ENCODE measurements around the gene ABHD14A.
"Not testable (repeated sequence)": the region's sequence is repeated elsewhere in the genome, so short reads cannot be mapped to it uniquely, and the experiment has no call there.

ABHD14A gene

GRCh38 chr3:51993657-51994056, 18.8 kb downstream of the ABHD14A start:
- not testable (repeated sequence) for FAIRE-seq; DNase-seq (ENCODE audit: low spot score)

- no peak for FAIRE-seq
- no peak for DNase-seq (ENCODE audit: low spot score)
Measured at GRCh38 chr3:51994530-51994929, 19.7 kb downstream of the ABHD14A start.

GRCh38 chr3:51995346-51996163, 20.7 kb downstream of the ABHD14A start, which contains the start of gene RPL29:
RPL29 (minus strand) TSS chr3:51995895; CDS start chr3:51995461, 434 bp downstream.
- no peak for FAIRE-seq
- DNase-seq (ENCODE audit: low spot score): peak; percentile 92

GRCh38 chr3:51997172-51997571, 22.3 kb downstream of the ABHD14A start:
- FAIRE-seq (no peak), DNase-seq (ENCODE audit: low spot score) (no peak)

GRCh38 chr3:51997935-51998596, 23.2 kb downstream of the ABHD14A start:
- FAIRE-seq (peak; percentile 90), DNase-seq (ENCODE audit: low spot score) (peak; percentile 87)

GRCh38 chr3:51998774-51999173, 23.9 kb downstream of the ABHD14A start:
- DNase-seq (ENCODE audit: low spot score) (no peak), FAIRE-seq (peak; percentile 30)

- DNase-seq (ENCODE audit: low spot score) (no peak), FAIRE-seq (no peak)
Measured at GRCh38 chr3:51999846-52000245, 25.0 kb downstream of the ABHD14A start.

- FAIRE-seq: peak; percentile 90
- peak; percentile 89 for DNase-seq (ENCODE audit: low spot score)
Measured at GRCh38 chr3:52001443-52001974, 26.6 kb downstream of the ABHD14A start.

- FAIRE-seq (no peak), DNase-seq (ENCODE audit: low spot score) (no peak)
Measured at GRCh38 chr3:52002748-52003147, 27.9 kb downstream of the ABHD14A start.

GRCh38 chr3:52004163-52004787, 29.4 kb downstream of the ABHD14A start:
- DNase-seq (ENCODE audit: low spot score) (no peak), FAIRE-seq (no peak)

- no peak for DNase-seq (ENCODE audit: low spot score)
- FAIRE-seq: no peak
Measured at GRCh38 chr3:52004906-52005395, 30.1 kb downstream of the ABHD14A start.

- DNase-seq (ENCODE audit: low spot score): peak; percentile 86
- peak; percentile 77 for FAIRE-seq
Measured at GRCh38 chr3:52005571-52005986, 30.7 kb downstream of the ABHD14A start.

- FAIRE-seq (peak; percentile 52), DNase-seq (ENCODE audit: low spot score) (no peak)
Measured at GRCh38 chr3:52006017-52006819, 31.4 kb downstream of the ABHD14A start.

GRCh38 chr3:52006820-52007133, 31.9 kb downstream of the ABHD14A start:
- DNase-seq (ENCODE audit: low spot score) (no peak), FAIRE-seq (no peak)

GRCh38 chr3:52007291-52007690, 32.4 kb downstream of the ABHD14A start:
- DNase-seq (ENCODE audit: low spot score) (no peak), FAIRE-seq (no peak)

GRCh38 chr3:52010431-52010830, 35.6 kb downstream of the ABHD14A start:
- no peak for DNase-seq (ENCODE audit: low spot score)
- FAIRE-seq: peak; percentile 42

GRCh38 chr3:52012699-52013098, 37.8 kb downstream of the ABHD14A start:
- DNase-seq (ENCODE audit: low spot score) (no peak), FAIRE-seq (peak; percentile 42)

- peak; percentile 17 for FAIRE-seq
Measured at GRCh38 chr3:52013802-52014598, 39.1 kb downstream of the ABHD14A start.

GRCh38 chr3:52014613-52015012, 39.7 kb downstream of the ABHD14A start:
- no peak for DNase-seq (ENCODE audit: low spot score)
- no peak for FAIRE-seq

More at GRCh38 chr3:52013802-52014598, 39.1 kb downstream of the ABHD14A start:
- DNase-seq (ENCODE audit: low spot score): no peak

All from urothelium cell line (cell line).